Measurements from ENCODE around the gene TMEM158.

Gene TMEM158

DNA sequence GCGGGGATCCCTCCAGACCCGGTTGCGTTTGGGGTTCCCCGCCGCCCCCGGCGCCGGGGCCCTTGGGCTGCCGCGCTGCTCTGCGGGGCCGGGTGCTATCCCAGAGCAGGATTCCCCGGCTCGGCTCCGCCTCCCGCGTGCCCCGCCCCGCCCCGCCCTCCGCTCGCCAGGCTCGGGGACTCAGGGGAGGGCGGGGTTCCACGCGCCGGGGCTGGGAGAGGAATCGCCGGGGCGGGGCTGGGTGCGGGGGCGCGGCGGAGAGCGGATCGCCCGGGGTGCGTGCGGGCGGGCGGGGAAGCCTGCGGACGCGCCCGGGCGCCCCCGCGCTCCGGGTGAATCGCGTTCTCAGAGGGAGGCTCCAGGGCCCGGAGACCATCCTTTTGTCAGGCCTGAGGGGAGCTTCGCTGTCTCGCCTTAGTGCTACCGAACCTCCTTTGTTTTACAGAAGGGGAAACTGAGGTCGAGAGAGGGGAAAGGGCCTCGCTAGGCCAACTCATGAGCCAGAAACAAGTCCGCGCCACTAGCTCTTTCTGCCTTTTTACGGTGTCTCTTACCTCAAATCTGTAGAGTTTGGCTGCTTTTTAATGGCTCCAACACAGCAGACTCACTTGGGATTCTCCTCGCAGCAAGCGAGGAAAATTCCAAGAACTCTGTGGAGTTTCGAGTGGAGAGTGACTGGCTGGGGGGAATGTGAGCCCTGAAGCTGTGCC is at the start of gene TMEM158:
TMEM158 (minus strand) TSS at position 82 of the 710 bp plus-strand sequence. CDS start 260 bp downstream, outside the sequence.
- H3K9me3 ChIP-seq (ENCODE audit: low read length) = no peaks in the 10 kb centered on the region
- H3K9ac ChIP-seq (ENCODE audit: low read length) = no peak within 1 kb of the TSS
- no peaks in the 10 kb centered on the region for H3K36me3 ChIP-seq (ENCODE audit: insufficient read depth, low read length)
- no peak within 1 kb of the TSS for H3K27ac ChIP-seq (ENCODE audit: low read depth, low read length)
- H3K27me3 ChIP-seq (ENCODE audit: control insufficient read depth in 1 of 2, insufficient read depth in 2 of 2, low read length in 2 of 2) = no peaks in the 10 kb centered on the region
- peaks cover 5% of the 10 kb centered on the region for H3K4me1 ChIP-seq (ENCODE audit: insufficient read depth, low read length)
- peak within 1 kb of the TSS; percentile 41 to 49 for H3K4me3 ChIP-seq (ENCODE audit: low read depth in 1 of 2, low read length in 2 of 2)

DNA sequence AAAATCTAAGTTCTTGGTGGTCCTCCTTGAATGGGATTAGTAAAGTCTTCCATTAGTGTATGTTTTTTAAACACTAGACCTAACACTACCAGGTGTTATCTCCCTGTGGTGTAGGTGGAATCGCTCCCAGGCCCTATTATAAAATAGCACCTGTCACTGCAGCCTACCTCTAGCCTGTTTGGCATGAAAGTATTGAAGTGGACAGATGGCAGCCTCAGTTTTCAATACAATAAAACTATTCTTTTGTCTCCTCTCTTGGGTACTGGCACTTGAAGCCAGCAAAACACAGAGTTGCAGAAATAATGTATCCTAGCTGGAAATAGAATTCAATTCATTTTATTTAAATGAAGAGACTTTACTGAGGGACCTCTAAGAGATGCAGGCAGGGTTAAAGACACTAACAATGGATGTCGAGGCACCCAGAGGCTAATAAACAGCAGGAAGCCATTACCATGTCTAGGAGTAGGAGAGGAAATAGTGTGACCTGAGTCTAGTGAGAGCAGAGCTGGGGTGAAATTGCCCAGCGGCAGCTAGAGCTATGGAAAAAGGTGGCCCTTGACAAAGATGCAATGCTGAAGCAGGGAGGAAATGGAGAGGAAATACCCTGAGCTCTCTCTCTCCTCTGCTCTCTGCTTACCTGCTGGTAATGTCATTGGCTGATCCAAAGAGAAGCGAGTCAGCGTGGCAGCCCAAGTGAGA is 49.1 kb upstream of the TMEM158 start:
- H3K4me1 ChIP-seq (ENCODE audit: insufficient read depth, low read length) = no peaks in the 10 kb centered on the region
- peaks cover 4% of the 10 kb centered on the region for H3K9me3 ChIP-seq (ENCODE audit: low read length)
- H3K27ac ChIP-seq (ENCODE audit: low read depth, low read length) = no peak overlapping the region
- H3K9ac ChIP-seq (ENCODE audit: low read length) = no peak overlapping the region
- no peaks in the 10 kb centered on the region for H3K27me3 ChIP-seq (ENCODE audit: control insufficient read depth in 1 of 2, insufficient read depth in 2 of 2, low read length in 2 of 2)
- H3K4me3 ChIP-seq (ENCODE audit: low read depth in 1 of 2, low read length in 2 of 2) = no peak overlapping the region
- H3K36me3 ChIP-seq (ENCODE audit: insufficient read depth, low read length) = no peaks in the 10 kb centered on the region

DNA sequence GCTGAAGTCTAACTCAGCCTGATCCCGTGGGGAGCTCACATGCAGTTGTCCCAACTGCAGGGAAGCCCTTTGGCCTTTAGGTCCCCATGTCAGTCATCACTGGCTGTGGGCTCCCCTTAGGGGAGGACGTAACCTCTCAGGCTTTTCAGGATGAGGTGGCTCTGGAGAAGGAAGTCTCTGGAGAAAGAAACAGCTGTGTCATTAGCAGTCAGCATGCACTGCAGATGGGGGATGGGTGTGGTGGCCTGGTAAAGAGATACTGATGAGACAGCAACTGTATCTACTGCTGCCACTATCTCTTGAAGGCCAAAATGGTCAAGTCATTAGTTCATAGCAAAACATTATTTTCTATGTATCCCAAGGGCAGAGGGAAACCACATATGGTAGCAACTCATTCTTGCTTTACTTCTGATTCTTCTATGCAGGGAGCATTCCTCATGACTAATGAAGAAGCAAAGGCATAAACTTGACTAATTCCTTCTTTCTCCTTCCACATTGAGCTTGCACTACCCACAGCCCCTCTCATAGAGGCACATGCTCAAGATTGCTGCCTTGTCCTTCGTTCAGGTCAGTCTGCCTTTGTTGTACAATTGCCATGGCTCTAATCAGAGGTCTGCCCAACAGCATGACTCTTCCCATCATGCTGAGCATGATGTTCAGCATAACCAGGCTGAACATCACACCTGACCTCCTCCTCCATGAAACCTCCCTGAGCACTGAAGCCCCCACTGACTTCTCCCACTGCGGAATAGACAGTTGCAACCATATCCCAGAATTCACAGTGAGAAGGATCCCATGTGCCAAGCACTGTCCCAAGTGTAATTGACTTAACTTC is 47.8 kb upstream of the TMEM158 start:
- Histone ChIP-seq H3K4me1 (ENCODE audit: insufficient read depth, low read length) (no peaks in the 10 kb centered on the region), H3K36me3 (ENCODE audit: insufficient read depth, low read length) (no peaks in the 10 kb centered on the region), H3K9ac (ENCODE audit: low read length) (no peak overlapping the region), H3K4me3 (ENCODE audit: low read depth in 1 of 2, low read length in 2 of 2) (no peak overlapping the region), H3K27ac (ENCODE audit: low read depth, low read length) (no peak overlapping the region), H3K27me3 (ENCODE audit: control insufficient read depth in 1 of 2, insufficient read depth in 2 of 2, low read length in 2 of 2) (no peaks in the 10 kb centered on the region), H3K9me3 (ENCODE audit: low read length) (peaks cover 3% of the 10 kb centered on the region)

DNA sequence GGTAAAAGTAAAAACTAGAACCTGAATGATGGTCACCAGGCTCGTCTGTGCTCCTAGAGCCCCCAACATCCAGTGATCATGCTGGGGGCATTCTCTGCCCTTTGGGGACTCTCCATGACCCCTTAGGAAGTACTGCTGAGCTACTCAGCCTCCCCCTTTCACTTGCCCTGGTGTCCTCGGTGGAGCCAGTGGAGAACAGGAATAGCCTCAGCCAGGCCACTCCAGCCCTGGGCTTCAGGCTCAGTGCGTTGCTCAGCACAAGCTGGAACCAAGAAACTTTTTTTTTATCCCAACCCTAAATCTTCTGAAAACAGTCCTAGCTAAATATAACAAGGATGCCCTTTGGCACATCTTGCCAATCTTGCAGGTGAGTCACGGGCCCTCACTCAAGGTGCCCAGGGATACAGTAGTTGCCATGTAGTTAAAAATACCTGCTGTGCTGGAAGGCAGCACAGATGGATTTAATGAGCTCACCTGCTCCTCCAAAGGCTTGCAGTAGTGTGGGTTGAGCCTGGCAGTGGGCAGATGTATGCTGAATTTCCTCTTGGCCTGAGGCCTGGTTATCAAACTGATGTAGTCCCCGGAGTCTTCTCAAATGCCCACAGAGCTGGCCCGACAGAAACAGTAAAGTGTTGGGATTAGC is 46.9 kb upstream of the TMEM158 start:
- H3K4me3 ChIP-seq (ENCODE audit: low read depth in 1 of 2, low read length in 2 of 2) = no peak overlapping the region
- H3K9ac ChIP-seq (ENCODE audit: low read length) = no peak overlapping the region
- H3K27me3 ChIP-seq (ENCODE audit: control insufficient read depth in 1 of 2, insufficient read depth in 2 of 2, low read length in 2 of 2) = no peaks in the 10 kb centered on the region
- no peaks in the 10 kb centered on the region for H3K4me1 ChIP-seq (ENCODE audit: insufficient read depth, low read length)
- no peaks in the 10 kb centered on the region for H3K9me3 ChIP-seq (ENCODE audit: low read length)
- H3K36me3 ChIP-seq (ENCODE audit: insufficient read depth, low read length) = no peaks in the 10 kb centered on the region
- no peak overlapping the region for H3K27ac ChIP-seq (ENCODE audit: low read depth, low read length)

DNA sequence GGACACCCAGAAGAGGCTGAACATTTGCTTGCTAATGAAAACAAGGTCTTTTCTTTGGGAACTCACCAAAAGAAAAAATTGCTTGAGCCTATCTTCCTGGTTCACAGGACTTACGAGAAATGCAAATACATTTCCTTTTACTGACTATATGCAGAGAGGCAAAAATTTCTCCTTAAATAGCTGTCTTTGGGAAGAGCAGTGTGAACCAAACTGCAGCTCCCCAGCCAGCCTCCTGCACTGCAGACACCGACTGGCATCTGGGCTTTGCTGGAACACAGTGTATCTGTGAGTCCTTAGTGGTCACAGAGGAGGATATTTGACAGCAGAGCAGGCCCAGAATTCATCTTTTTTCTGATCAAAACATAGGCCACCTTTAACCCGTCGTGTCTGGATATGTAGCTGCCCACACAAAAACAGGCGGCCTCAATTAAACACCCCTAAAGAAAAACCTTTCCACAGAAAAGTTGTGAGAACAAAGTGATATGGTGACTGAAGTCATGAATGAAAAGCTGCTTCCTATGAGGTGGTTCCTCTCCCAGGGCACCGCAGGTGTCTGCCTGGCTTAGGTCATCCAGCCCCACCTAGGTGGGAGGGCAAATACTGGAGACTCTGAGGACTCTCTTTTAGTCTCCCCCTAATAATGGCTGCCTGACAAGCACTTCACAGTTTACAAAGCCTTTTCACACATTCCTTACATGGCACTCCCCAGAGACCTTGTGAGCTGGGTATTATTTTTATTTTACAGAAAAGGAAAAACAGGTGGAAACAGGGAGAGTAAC is 46.1 kb upstream of the TMEM158 start:
- no peaks in the 10 kb centered on the region for H3K9me3 ChIP-seq (ENCODE audit: low read length)
- H3K9ac ChIP-seq (ENCODE audit: low read length) = no peak overlapping the region
- H3K4me3 ChIP-seq (ENCODE audit: low read depth in 1 of 2, low read length in 2 of 2) = no peak overlapping the region
- no peak overlapping the region for H3K27ac ChIP-seq (ENCODE audit: low read depth, low read length)
- H3K27me3 ChIP-seq (ENCODE audit: control insufficient read depth in 1 of 2, insufficient read depth in 2 of 2, low read length in 2 of 2) = no peaks in the 10 kb centered on the region
- no peaks in the 10 kb centered on the region for H3K36me3 ChIP-seq (ENCODE audit: insufficient read depth, low read length)
- no peaks in the 10 kb centered on the region for H3K4me1 ChIP-seq (ENCODE audit: insufficient read depth, low read length)

DNA sequence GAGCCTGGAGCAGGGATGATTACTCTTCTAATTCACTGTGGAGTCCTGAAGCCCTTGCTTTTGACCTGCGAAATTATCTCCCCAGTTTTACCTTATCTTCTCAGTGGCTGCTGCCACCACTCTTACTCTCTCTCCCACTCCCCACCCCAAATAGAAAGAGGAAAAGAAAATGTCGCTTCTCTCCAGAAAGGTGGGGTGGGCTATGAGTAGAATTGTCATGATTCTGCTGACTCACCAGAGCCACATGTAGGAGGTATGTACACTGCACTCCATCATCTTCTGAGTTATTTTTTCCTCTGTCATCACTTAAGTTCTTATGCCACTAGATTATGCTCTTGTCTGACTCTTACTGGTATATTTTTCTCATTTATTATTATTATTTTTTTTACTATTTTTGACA is 43.9 kb upstream of the TMEM158 start:
- Histone ChIP-seq H3K27me3 (ENCODE audit: control insufficient read depth in 1 of 2, insufficient read depth in 2 of 2, low read length in 2 of 2) (no peaks in the 10 kb centered on the region), H3K4me3 (ENCODE audit: low read depth in 1 of 2, low read length in 2 of 2) (no peak overlapping the region), H3K9me3 (ENCODE audit: low read length) (no peaks in the 10 kb centered on the region), H3K9ac (ENCODE audit: low read length) (no peak overlapping the region), H3K27ac (ENCODE audit: low read depth, low read length) (no peak overlapping the region), H3K4me1 (ENCODE audit: insufficient read depth, low read length) (no peaks in the 10 kb centered on the region), H3K36me3 (ENCODE audit: insufficient read depth, low read length) (no peaks in the 10 kb centered on the region)

DNA sequence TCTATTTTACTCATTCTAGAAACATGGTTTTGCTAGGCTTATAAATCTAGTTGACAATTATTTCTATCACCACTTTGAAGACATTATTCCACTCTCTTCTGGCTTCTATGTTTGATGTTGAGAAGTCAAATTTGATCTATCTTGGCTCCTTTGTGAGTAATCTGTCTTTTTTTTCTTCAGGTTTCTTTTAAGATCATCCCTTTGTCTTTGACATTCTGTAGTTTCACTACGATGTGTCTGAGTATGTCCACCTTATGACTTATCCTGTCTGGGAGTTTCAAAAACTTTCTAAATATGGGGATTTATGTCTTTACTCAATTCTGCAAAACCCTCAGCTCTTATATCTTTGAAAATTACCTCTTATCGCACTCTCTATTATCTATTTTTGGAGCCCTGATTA is 41.0 kb upstream of the TMEM158 start:
- Histone ChIP-seq H3K4me1 (ENCODE audit: insufficient read depth, low read length) (no peaks in the 10 kb centered on the region), H3K36me3 (ENCODE audit: insufficient read depth, low read length) (no peaks in the 10 kb centered on the region), H3K27me3 (ENCODE audit: control insufficient read depth in 1 of 2, insufficient read depth in 2 of 2, low read length in 2 of 2) (no peaks in the 10 kb centered on the region), H3K9me3 (ENCODE audit: low read length) (no peaks in the 10 kb centered on the region), H3K9ac (ENCODE audit: low read length) (no peak overlapping the region), H3K4me3 (ENCODE audit: low read depth in 1 of 2, low read length in 2 of 2) (no peak overlapping the region), H3K27ac (ENCODE audit: low read depth, low read length) (no peak overlapping the region)

DNA sequence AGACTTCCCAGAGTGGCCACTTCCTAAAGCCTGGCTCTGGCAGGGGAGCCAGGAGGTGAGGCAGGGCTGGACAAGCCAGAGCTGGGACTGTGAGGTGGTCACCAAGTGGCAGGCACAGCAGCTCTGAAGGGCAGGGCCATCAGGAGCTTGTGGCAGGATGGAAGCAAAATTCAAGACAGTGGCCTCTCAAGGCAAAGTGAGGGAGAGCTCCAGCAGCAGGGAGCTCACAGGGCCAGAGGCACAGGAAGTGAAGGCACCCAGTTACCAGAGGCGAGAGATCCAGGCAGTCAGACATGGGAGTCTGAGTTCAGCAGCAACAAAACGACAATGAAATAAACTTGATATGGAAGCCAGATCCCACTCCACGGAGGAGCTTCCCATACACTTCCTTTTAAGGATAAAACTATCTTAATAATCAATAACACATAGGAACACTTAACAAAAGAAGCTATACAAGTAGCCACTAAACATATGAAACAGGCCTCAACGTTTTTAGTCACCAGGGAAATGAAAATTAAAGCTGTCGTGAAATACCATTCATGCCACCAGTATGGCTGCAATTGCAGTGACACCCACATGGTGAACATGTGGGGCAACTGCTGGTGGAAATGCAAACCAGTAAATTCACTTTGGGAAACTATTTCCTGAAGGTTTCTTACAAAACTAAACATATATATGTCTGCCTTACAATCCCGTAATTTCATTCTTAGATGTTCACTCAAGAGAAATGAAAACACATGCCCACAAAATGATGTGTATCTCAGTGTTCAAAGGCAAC is 35.4 kb upstream of the TMEM158 start:
- no peaks in the 10 kb centered on the region for H3K4me1 ChIP-seq (ENCODE audit: insufficient read depth, low read length)
- H3K36me3 ChIP-seq (ENCODE audit: insufficient read depth, low read length) = no peaks in the 10 kb centered on the region
- no peaks in the 10 kb centered on the region for H3K9me3 ChIP-seq (ENCODE audit: low read length)

DNA sequence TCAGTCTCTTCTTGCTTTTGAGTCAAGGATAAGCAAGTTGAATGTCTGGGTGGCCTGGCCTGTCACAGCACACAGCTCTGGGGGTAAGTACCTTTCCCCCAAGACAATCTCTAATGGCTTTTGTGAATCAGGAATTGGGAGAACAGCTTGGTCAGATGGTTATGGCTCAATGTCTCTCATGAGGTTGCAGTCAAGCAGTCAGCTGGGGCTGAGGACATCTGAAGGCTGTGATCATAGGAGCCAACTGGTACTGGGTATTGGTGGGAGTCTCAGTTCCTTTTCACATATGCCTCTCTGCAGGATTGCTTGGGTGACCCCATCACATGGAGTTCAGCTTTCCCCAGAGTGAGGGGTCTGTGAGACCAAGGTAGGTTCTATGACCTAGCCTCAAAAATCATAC is 33.0 kb upstream of the TMEM158 start:
- Histone ChIP-seq H3K4me1 (ENCODE audit: insufficient read depth, low read length) (no peaks in the 10 kb centered on the region), H3K27ac (ENCODE audit: low read depth, low read length) (no peak overlapping the region), H3K4me3 (ENCODE audit: low read depth in 1 of 2, low read length in 2 of 2) (no peak overlapping the region), H3K9me3 (ENCODE audit: low read length) (no peaks in the 10 kb centered on the region), H3K27me3 (ENCODE audit: control insufficient read depth in 1 of 2, insufficient read depth in 2 of 2, low read length in 2 of 2) (no peaks in the 10 kb centered on the region), H3K9ac (ENCODE audit: low read length) (no peak overlapping the region), H3K36me3 (ENCODE audit: insufficient read depth, low read length) (no peaks in the 10 kb centered on the region)

More for the DNA sequence above, 35.4 kb upstream of the TMEM158 start:
- no peak overlapping the region for H3K9ac ChIP-seq (ENCODE audit: low read length)
- no peak overlapping the region for H3K27ac ChIP-seq (ENCODE audit: low read depth, low read length)
- H3K27me3 ChIP-seq (ENCODE audit: control insufficient read depth in 1 of 2, insufficient read depth in 2 of 2, low read length in 2 of 2) = no peaks in the 10 kb centered on the region
- H3K4me3 ChIP-seq (ENCODE audit: low read depth in 1 of 2, low read length in 2 of 2) = no peak overlapping the region

DNA sequence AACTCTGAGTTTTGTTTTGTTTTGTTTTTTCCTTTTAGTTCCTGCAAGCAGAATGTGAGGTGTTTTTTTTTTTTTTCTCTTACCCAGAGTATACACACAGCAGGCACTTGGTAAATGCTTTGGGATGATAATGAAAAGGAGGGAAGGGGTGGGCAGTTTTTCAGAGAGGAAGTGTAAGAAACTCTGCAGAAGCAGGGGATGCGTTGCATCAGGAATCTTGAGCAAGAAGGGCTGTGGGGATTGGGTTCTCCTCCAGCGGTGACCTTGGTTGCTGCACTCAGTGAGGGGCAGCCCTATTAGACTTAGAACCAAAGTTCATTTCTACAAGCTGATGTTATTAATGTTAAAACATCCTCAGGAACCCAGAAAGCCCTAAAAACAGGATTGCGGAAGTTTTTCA is 32.2 kb upstream of the TMEM158 start:
- H3K4me3 ChIP-seq (ENCODE audit: low read depth in 1 of 2, low read length in 2 of 2) = no peak overlapping the region
- H3K4me1 ChIP-seq (ENCODE audit: insufficient read depth, low read length) = no peaks in the 10 kb centered on the region
- no peaks in the 10 kb centered on the region for H3K9me3 ChIP-seq (ENCODE audit: low read length)
- H3K27ac ChIP-seq (ENCODE audit: low read depth, low read length) = no peak overlapping the region
- no peak overlapping the region for H3K9ac ChIP-seq (ENCODE audit: low read length)
- no peaks in the 10 kb centered on the region for H3K36me3 ChIP-seq (ENCODE audit: insufficient read depth, low read length)
- no peaks in the 10 kb centered on the region for H3K27me3 ChIP-seq (ENCODE audit: control insufficient read depth in 1 of 2, insufficient read depth in 2 of 2, low read length in 2 of 2)
